ENCODE measurements around the gene LDHD. TPM values are rescaled to one million over a fixed set of nuclear protein-coding genes. Genes with fewer than 3 reads are reported as not detected.
A peak's percentile ranks its signal among the peaks of the same experiment; 100 is the strongest.

The LDHD gene
- total and polyA plus RNA-seq, 2 of the 13 experiments (the other 11 are each of a cell fraction or from before 2014, with no cell fraction given): 9.1 to 9.8 TPM

- TF ChIP-seq GTF3A (CRISPR knock-in tag; conservative IDR thresholded peaks at IDR 0.05): no peak
- TF ChIP-seq ZSCAN30 (CRISPR knock-in tag; IDR thresholded peaks at IDR 0.05): no peak
- TF ChIP-seq THRA (CRISPR knock-in tag; IDR thresholded peaks at IDR 0.05; ENCODE audit: borderline replicate concordance): peak; percentile 53
- TF ChIP-seq ZNF484 (CRISPR knock-in tag; IDR thresholded peaks at IDR 0.05; ENCODE audit: borderline replicate concordance, low read depth): no peak
- 0 out of 2 replicates have a peak, but pooled peaks have one; percentile 63 for TF ChIP-seq ZSCAN21 (CRISPR knock-in tag; IDR thresholded peaks at IDR 0.05; ENCODE audit: borderline replicate concordance)
- no peak for TF ChIP-seq ZNF24 (IDR thresholded peaks at IDR 0.05)
- TF ChIP-seq HHEX (CRISPR knock-in tag; IDR thresholded peaks at IDR 0.05): no peak
- TF ChIP-seq TRAFD1 (CRISPR knock-in tag; IDR thresholded peaks at IDR 0.05; ENCODE audit: borderline replicate concordance): no peak
- peak; percentile 54; the same call in 1 of the 2 replicates for TF ChIP-seq TBX3 (IDR thresholded peaks at IDR 0.05; ENCODE audit: borderline replicate concordance)
- TF ChIP-seq TEF (CRISPR knock-in tag; IDR thresholded peaks at IDR 0.05): no peak
- TF ChIP-seq CEBPG (CRISPR knock-in tag; IDR thresholded peaks at IDR 0.05): 0 out of 2 replicates have a peak, but pooled peaks have one; percentile 21
- TF ChIP-seq ZC3H13 (CRISPR knock-in tag; IDR thresholded peaks at IDR 0.05): no peak
- no peak for TF ChIP-seq ARID2 (CRISPR knock-in tag; IDR thresholded peaks at IDR 0.05; ENCODE audit: borderline replicate concordance)
- no peak for TF ChIP-seq ZNF446 (CRISPR knock-in tag; IDR thresholded peaks at IDR 0.05)
- TF ChIP-seq XRCC5 (optimal IDR thresholded peaks at IDR 0.05; ENCODE audit: low read length): peak; percentile 90
- TF ChIP-seq NFATC3 (CRISPR knock-in tag; IDR thresholded peaks at IDR 0.05): no peak
- TF ChIP-seq LRRFIP1 (CRISPR knock-in tag; conservative IDR thresholded peaks at IDR 0.05): no peak
- no peak for TF ChIP-seq ISL2 (CRISPR knock-in tag; IDR thresholded peaks at IDR 0.05)
- TF ChIP-seq CSRNP2 (CRISPR knock-in tag; conservative IDR thresholded peaks at IDR 0.05; ENCODE audit: low read depth): no peak
- TF ChIP-seq ZNF776 (CRISPR knock-in tag; IDR thresholded peaks at IDR 0.05): no peak
- no peak for TF ChIP-seq ZNF777 (CRISPR knock-in tag; IDR thresholded peaks at IDR 0.05)
- TF ChIP-seq RXRA (CRISPR knock-in tag; IDR thresholded peaks at IDR 0.05): peak; percentile 81
- TF ChIP-seq ZNF3 (CRISPR knock-in tag; IDR thresholded peaks at IDR 0.05): no peak
These were observed at the start of gene LDHD (continued) for GRCh38 chr16:75116081-75116910.
